Measurements from ENCODE around the gene SMPD2.

The SMPD2 gene

GRCh38 chr6:109397020-109397419 lies 43.5 kb upstream of the SMPD2 start:
- peak in 1 of 2 donors; percentile 29 for DNase-seq
- no peak overlapping the region for H3K4ac ChIP-seq (ENCODE audit: low read depth, low read length)
- H3K79me1 ChIP-seq (ENCODE audit: low read length) = no peaks in the 10 kb centered on the region
- no peaks in the 10 kb centered on the region for H3K27me3 ChIP-seq (ENCODE audit: insufficient read depth, low read length)
- H3K14ac ChIP-seq (ENCODE audit: low read length) = no peak overlapping the region
- H2AFZ ChIP-seq (ENCODE audit: insufficient read depth, low read length, poor library complexity) = no peak overlapping the region
- no peak overlapping the region for H3K27ac ChIP-seq (ENCODE audit: low read depth, low read length)
- no peak overlapping the region for H3K23ac ChIP-seq (ENCODE audit: low read length)
- no peak overlapping the region for H4K12ac ChIP-seq (ENCODE audit: low read depth, low read length)
- H4K8ac ChIP-seq (ENCODE audit: low read depth, low read length) = no peak overlapping the region
- no peaks in the 10 kb centered on the region for H3K79me2 ChIP-seq (ENCODE audit: control insufficient read depth, insufficient read depth, low read length, poor library complexity)
- no peaks in the 10 kb centered on the region for H3K36me3 ChIP-seq (ENCODE audit: control insufficient read depth in 1 of 2, insufficient read depth in 2 of 2, low read length in 2 of 2)
- no peak overlapping the region for H2BK120ac ChIP-seq (ENCODE audit: insufficient read depth, low read length, poor library complexity)
- no peak overlapping the region for H3K18ac ChIP-seq (ENCODE audit: low read length)
- no peak overlapping the region for H2AK5ac ChIP-seq (ENCODE audit: low read length)
- H3K9ac ChIP-seq (ENCODE audit: low read length) = no peak overlapping the region
- H2BK5ac ChIP-seq (ENCODE audit: low read depth, low read length, poor library complexity) = no peak overlapping the region
- H4K91ac ChIP-seq (ENCODE audit: low read depth, low read length) = no peak overlapping the region
- H2BK12ac ChIP-seq (ENCODE audit: low read length) = no peak overlapping the region
- no peaks in the 10 kb centered on the region for H3K9me3 ChIP-seq (ENCODE audit: insufficient read depth, low read depth, low read length)
- no peak overlapping the region for H3K4me3 ChIP-seq (ENCODE audit: low read depth, low read length)
- no CpG with 5 or more reads among the region's 4 CpGs for WGBS (ENCODE audit: extremely low coverage, insufficient coverage, insufficient read length)
- H3K4me2 ChIP-seq (ENCODE audit: low read length) = no peak overlapping the region
- no peaks in the 10 kb centered on the region for H3K4me1 ChIP-seq (ENCODE audit: control insufficient read depth in 1 of 2, insufficient read depth in 2 of 2, low read length in 2 of 2)

GRCh38 chr6:109406196-109406595 lies 34.3 kb upstream of the SMPD2 start:
- H3K79me1 ChIP-seq (ENCODE audit: low read length) = no peaks in the 10 kb centered on the region
- no peaks in the 10 kb centered on the region for H3K4me1 ChIP-seq (ENCODE audit: control insufficient read depth in 1 of 2, insufficient read depth in 2 of 2, low read length in 2 of 2)
- no peak overlapping the region for H3K4me3 ChIP-seq (ENCODE audit: low read depth, low read length)
- no peaks in the 10 kb centered on the region for H3K27me3 ChIP-seq (ENCODE audit: insufficient read depth, low read length)
- H3K23ac ChIP-seq (ENCODE audit: low read length) = no peak overlapping the region
- H3K14ac ChIP-seq (ENCODE audit: low read length) = no peak overlapping the region
- no peak overlapping the region for H2AK5ac ChIP-seq (ENCODE audit: low read length)
- no peaks in the 10 kb centered on the region for H3K9me3 ChIP-seq (ENCODE audit: insufficient read depth, low read depth, low read length)
- no peak overlapping the region for H3K4me2 ChIP-seq (ENCODE audit: low read length)
- H2BK12ac ChIP-seq (ENCODE audit: low read length) = no peak overlapping the region
- no CpG with 5 or more reads among the region's 4 CpGs for WGBS (ENCODE audit: extremely low coverage, insufficient coverage, insufficient read length)
- DNase-seq = peak in 1 of 2 donors; percentile 40
- no peak overlapping the region for H2BK5ac ChIP-seq (ENCODE audit: low read depth, low read length, poor library complexity)
- no peak overlapping the region for H2BK120ac ChIP-seq (ENCODE audit: insufficient read depth, low read length, poor library complexity)
- no peak overlapping the region for H4K8ac ChIP-seq (ENCODE audit: low read depth, low read length)
- no peak overlapping the region for H4K91ac ChIP-seq (ENCODE audit: low read depth, low read length)
- H3K27ac ChIP-seq (ENCODE audit: low read depth, low read length) = no peak overlapping the region
- H3K18ac ChIP-seq (ENCODE audit: low read length) = no peak overlapping the region
- H3K9ac ChIP-seq (ENCODE audit: low read length) = no peak overlapping the region
- H3K79me2 ChIP-seq (ENCODE audit: control insufficient read depth, insufficient read depth, low read length, poor library complexity) = no peaks in the 10 kb centered on the region
- H4K12ac ChIP-seq (ENCODE audit: low read depth, low read length) = no peak overlapping the region
- H2AFZ ChIP-seq (ENCODE audit: insufficient read depth, low read length, poor library complexity) = no peak overlapping the region
- H3K4ac ChIP-seq (ENCODE audit: low read depth, low read length) = no peak overlapping the region
- H3K36me3 ChIP-seq (ENCODE audit: control insufficient read depth in 1 of 2, insufficient read depth in 2 of 2, low read length in 2 of 2) = no peaks in the 10 kb centered on the region

DNA sequence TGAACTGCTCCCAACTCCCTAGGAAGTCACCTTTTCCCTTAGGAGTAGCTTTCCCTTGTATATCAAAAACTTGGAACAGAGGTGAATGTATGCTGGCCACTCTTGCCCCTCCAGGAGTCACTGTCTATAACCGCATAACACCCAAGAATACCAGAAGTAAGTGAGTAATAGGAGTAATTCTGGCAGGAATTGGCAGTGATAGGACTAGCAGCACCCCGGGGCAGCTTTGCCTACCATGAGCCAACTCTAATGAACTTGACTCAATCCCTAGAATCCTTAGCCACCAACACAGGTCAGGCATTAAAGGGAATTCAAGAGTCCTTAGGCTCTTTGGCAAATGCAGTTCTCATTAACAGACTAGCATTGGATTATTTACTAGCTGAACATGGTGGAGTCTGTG lies 29.5 kb upstream of the SMPD2 start:
- Histone ChIP-seq H2BK120ac (ENCODE audit: insufficient read depth, low read length, poor library complexity) (no peak overlapping the region), H2BK5ac (ENCODE audit: low read depth, low read length, poor library complexity) (no peak overlapping the region), H3K79me1 (ENCODE audit: low read length) (no peaks in the 10 kb centered on the region), H3K4me3 (ENCODE audit: low read depth, low read length) (no peak overlapping the region), H2AK5ac (ENCODE audit: low read length) (no peak overlapping the region), H3K27me3 (ENCODE audit: insufficient read depth, low read length) (no peaks in the 10 kb centered on the region), H2AFZ (ENCODE audit: insufficient read depth, low read length, poor library complexity) (no peak overlapping the region), H3K23ac (ENCODE audit: low read length) (no peak overlapping the region), H3K4me1 (ENCODE audit: control insufficient read depth in 1 of 2, insufficient read depth in 2 of 2, low read length in 2 of 2) (no peaks in the 10 kb centered on the region), H3K36me3 (ENCODE audit: control insufficient read depth in 1 of 2, insufficient read depth in 2 of 2, low read length in 2 of 2) (no peaks in the 10 kb centered on the region), H4K91ac (ENCODE audit: low read depth, low read length) (no peak overlapping the region), H3K4ac (ENCODE audit: low read depth, low read length) (no peak overlapping the region), H3K9ac (ENCODE audit: low read length) (no peak overlapping the region), H2BK12ac (ENCODE audit: low read length) (no peak overlapping the region), H3K79me2 (ENCODE audit: control insufficient read depth, insufficient read depth, low read length, poor library complexity) (no peaks in the 10 kb centered on the region), H3K14ac (ENCODE audit: low read length) (no peak overlapping the region), H4K12ac (ENCODE audit: low read depth, low read length) (no peak overlapping the region), H4K8ac (ENCODE audit: low read depth, low read length) (no peak overlapping the region), H3K4me2 (ENCODE audit: low read length) (no peak overlapping the region), H3K18ac (ENCODE audit: low read length) (no peak overlapping the region), H3K27ac (ENCODE audit: low read depth, low read length) (no peak overlapping the region), H3K9me3 (ENCODE audit: insufficient read depth, low read depth, low read length) (no peaks in the 10 kb centered on the region)
- no CpG with 5 or more reads among the region's 2 CpGs for WGBS (ENCODE audit: extremely low coverage, insufficient coverage, insufficient read length)
- no peak for DNase-seq

DNA sequence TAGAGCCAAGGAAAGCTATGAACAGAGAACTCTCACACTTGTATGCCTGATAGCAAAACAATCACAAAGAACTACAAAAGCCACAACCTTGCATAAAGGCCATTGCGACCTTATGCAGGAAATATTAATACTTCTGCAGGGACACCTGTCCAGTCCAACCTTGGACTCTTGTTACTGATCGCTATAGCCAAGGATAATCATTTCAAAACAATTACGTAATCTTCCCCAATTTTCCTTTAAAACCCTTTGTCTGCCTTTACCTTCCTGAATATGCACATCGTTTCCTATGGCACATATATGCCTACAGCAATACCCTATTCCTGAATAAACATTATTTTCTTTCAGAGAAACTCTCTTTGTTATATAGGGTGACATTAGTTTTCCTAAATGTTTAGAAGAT lies 22.9 kb upstream of the SMPD2 start:
- H4K91ac ChIP-seq (ENCODE audit: low read depth, low read length) = no peak overlapping the region
- H3K4me3 ChIP-seq (ENCODE audit: low read depth, low read length) = no peak overlapping the region
- no peak overlapping the region for H3K4me2 ChIP-seq (ENCODE audit: low read length)
- H2AK5ac ChIP-seq (ENCODE audit: low read length) = no peak overlapping the region
- no peak overlapping the region for H2BK12ac ChIP-seq (ENCODE audit: low read length)
- no peak overlapping the region for H2AFZ ChIP-seq (ENCODE audit: insufficient read depth, low read length, poor library complexity)
- H3K27me3 ChIP-seq (ENCODE audit: insufficient read depth, low read length) = no peaks in the 10 kb centered on the region
- no peaks in the 10 kb centered on the region for H3K79me1 ChIP-seq (ENCODE audit: low read length)
- no peak overlapping the region for H3K18ac ChIP-seq (ENCODE audit: low read length)
- WGBS (ENCODE audit: extremely low coverage, insufficient coverage, insufficient read length) = no CpG with 5 or more reads among the region's 4 CpGs
- no peaks in the 10 kb centered on the region for H3K4me1 ChIP-seq (ENCODE audit: control insufficient read depth in 1 of 2, insufficient read depth in 2 of 2, low read length in 2 of 2)
- DNase-seq = no peak
- H3K9ac ChIP-seq (ENCODE audit: low read length) = no peak overlapping the region
- H4K12ac ChIP-seq (ENCODE audit: low read depth, low read length) = no peak overlapping the region
- no peak overlapping the region for H4K8ac ChIP-seq (ENCODE audit: low read depth, low read length)
- H2BK5ac ChIP-seq (ENCODE audit: low read depth, low read length, poor library complexity) = no peak overlapping the region
- H3K23ac ChIP-seq (ENCODE audit: low read length) = no peak overlapping the region
- no peak overlapping the region for H3K27ac ChIP-seq (ENCODE audit: low read depth, low read length)
- no peaks in the 10 kb centered on the region for H3K79me2 ChIP-seq (ENCODE audit: control insufficient read depth, insufficient read depth, low read length, poor library complexity)
- no peak overlapping the region for H3K14ac ChIP-seq (ENCODE audit: low read length)
- H3K4ac ChIP-seq (ENCODE audit: low read depth, low read length) = no peak overlapping the region
- H3K9me3 ChIP-seq (ENCODE audit: insufficient read depth, low read depth, low read length) = no peaks in the 10 kb centered on the region
- no peak overlapping the region for H2BK120ac ChIP-seq (ENCODE audit: insufficient read depth, low read length, poor library complexity)
- H3K36me3 ChIP-seq (ENCODE audit: control insufficient read depth in 1 of 2, insufficient read depth in 2 of 2, low read length in 2 of 2) = no peaks in the 10 kb centered on the region

Measured in trophoblast cell (in vitro differentiated cells and primary cell).